ENCODE measurements around the gene MED12L. TPM values are rescaled to one million over a fixed set of nuclear protein-coding genes. Genes with fewer than 3 reads are reported as not detected.
A peak's percentile ranks its signal among the peaks of the same experiment; 100 is the strongest.

The MED12L gene
- total and polyA plus RNA-seq, 2 donors (not counting 1 experiment from before 2014, with no cell fraction given) = 0.94 to 4.3 TPM

- Histone ChIP-seq H3K4me3 (replicated peaks in 1 of 4; ENCODE audit: control extremely low read depth in 1 of 4, insufficient read depth in 1 of 4, low read depth in 3 of 4, low read length in 4 of 4) (no peak overlapping the region), H3K9me3 (ENCODE audit: control insufficient read depth, insufficient read depth, low read depth, low read length) (no peaks in the 10 kb centered on the region)
- peak; percentile 49 to 76 for DNase-seq (ENCODE audit: low read depth in 2 of 2)
These were observed 197.5 kb downstream of the MED12L start for GRCh38 chr3:151282921-151283320.

GRCh38 chr3:151283387-151283786 lies 197.9 kb downstream of the MED12L start:
- H3K4me1 ChIP-seq (ENCODE audit: control insufficient read depth, extremely low read depth, insufficient read depth, low read length) = peaks cover 4% of the 10 kb centered on the region
- H3K9me3 ChIP-seq (ENCODE audit: control insufficient read depth, insufficient read depth, low read depth, low read length) = no peaks in the 10 kb centered on the region
- H2AFZ ChIP-seq (ENCODE audit: low read length) = no peak overlapping the region
- TF ChIP-seq CTCF (conservative IDR thresholded peaks at IDR 0.05 in 1 of 2, IDR thresholded peaks at IDR 0.05 in 1 of 2; ENCODE audit: low read depth in 1 of 2, low read length in 2 of 2) (no peak), EZH2 (IDR thresholded peaks at IDR 0.05; ENCODE audit: low read length, missing control alignments) (no peak)
- no peak overlapping the region for H3K4me2 ChIP-seq (ENCODE audit: extremely low read depth, insufficient read depth, low read length)
- DNase-seq (ENCODE audit: low read depth in 2 of 2) = no peak
- no peak overlapping the region for H3K4me3 ChIP-seq (replicated peaks in 1 of 4; ENCODE audit: control extremely low read depth in 1 of 4, insufficient read depth in 1 of 4, low read depth in 3 of 4, low read length in 4 of 4)
- no peak overlapping the region for H3K27ac ChIP-seq (ENCODE audit: insufficient read depth, low read length)
- no peaks in the 10 kb centered on the region for H3K27me3 ChIP-seq (ENCODE audit: control insufficient read depth, insufficient read depth, low read length)
- H3K9ac ChIP-seq (ENCODE audit: insufficient read depth, low read length) = no peak overlapping the region
- no peaks in the 10 kb centered on the region for H3K79me2 ChIP-seq (ENCODE audit: control insufficient read depth, insufficient read depth, low read length)
- H3K36me3 ChIP-seq (ENCODE audit: control insufficient read depth, insufficient read depth, low read length) = no peaks in the 10 kb centered on the region
- H4K20me1 ChIP-seq (ENCODE audit: control insufficient read depth, extremely low read depth, insufficient read depth, low read length) = no peaks in the 10 kb centered on the region

More at GRCh38 chr3:151282921-151283320, 197.5 kb downstream of the MED12L start:
- no peak overlapping the region for H3K9ac ChIP-seq (ENCODE audit: insufficient read depth, low read length)
- H3K27ac ChIP-seq (ENCODE audit: insufficient read depth, low read length) = no peak overlapping the region
- peaks cover 4% of the 10 kb centered on the region for H3K4me1 ChIP-seq (ENCODE audit: control insufficient read depth, extremely low read depth, insufficient read depth, low read length)
- no peak overlapping the region for H3K4me2 ChIP-seq (ENCODE audit: extremely low read depth, insufficient read depth, low read length)
- H3K36me3 ChIP-seq (ENCODE audit: control insufficient read depth, insufficient read depth, low read length) = no peaks in the 10 kb centered on the region
- no peaks in the 10 kb centered on the region for H3K27me3 ChIP-seq (ENCODE audit: control insufficient read depth, insufficient read depth, low read length)
- TF ChIP-seq EZH2 (IDR thresholded peaks at IDR 0.05; ENCODE audit: low read length, missing control alignments) (no peak), CTCF (conservative IDR thresholded peaks at IDR 0.05 in 1 of 2, IDR thresholded peaks at IDR 0.05 in 1 of 2; ENCODE audit: low read depth in 1 of 2, low read length in 2 of 2) (peak; percentile 38 to 51)
- no peaks in the 10 kb centered on the region for H4K20me1 ChIP-seq (ENCODE audit: control insufficient read depth, extremely low read depth, insufficient read depth, low read length)
- no peak overlapping the region for H2AFZ ChIP-seq (ENCODE audit: low read length)
- H3K79me2 ChIP-seq (ENCODE audit: control insufficient read depth, insufficient read depth, low read length) = no peaks in the 10 kb centered on the region

GRCh38 chr3:151283907-151284461 lies 198.5 kb downstream of the MED12L start:
- peak overlapping the region; percentile 25 for H3K4me2 ChIP-seq (ENCODE audit: extremely low read depth, insufficient read depth, low read length)
- H3K9ac ChIP-seq (ENCODE audit: insufficient read depth, low read length) = no peak overlapping the region
- no peaks in the 10 kb centered on the region for H4K20me1 ChIP-seq (ENCODE audit: control insufficient read depth, extremely low read depth, insufficient read depth, low read length)
- peak; percentile 70 to 87 for DNase-seq (ENCODE audit: low read depth in 2 of 2)
- H3K4me3 ChIP-seq (replicated peaks in 1 of 4; ENCODE audit: control extremely low read depth in 1 of 4, insufficient read depth in 1 of 4, low read depth in 3 of 4, low read length in 4 of 4) = no peak overlapping the region
- no peaks in the 10 kb centered on the region for H3K79me2 ChIP-seq (ENCODE audit: control insufficient read depth, insufficient read depth, low read length)
- no peaks in the 10 kb centered on the region for H3K27me3 ChIP-seq (ENCODE audit: control insufficient read depth, insufficient read depth, low read length)
- no peaks in the 10 kb centered on the region for H3K36me3 ChIP-seq (ENCODE audit: control insufficient read depth, insufficient read depth, low read length)
- peaks cover 4% of the 10 kb centered on the region for H3K4me1 ChIP-seq (ENCODE audit: control insufficient read depth, extremely low read depth, insufficient read depth, low read length)
- no peaks in the 10 kb centered on the region for H3K9me3 ChIP-seq (ENCODE audit: control insufficient read depth, insufficient read depth, low read depth, low read length)
- peak overlapping the region; percentile 4 for H2AFZ ChIP-seq (ENCODE audit: low read length)
- TF ChIP-seq CTCF (conservative IDR thresholded peaks at IDR 0.05 in 1 of 2, IDR thresholded peaks at IDR 0.05 in 1 of 2; ENCODE audit: low read depth in 1 of 2, low read length in 2 of 2) (no peak), EZH2 (IDR thresholded peaks at IDR 0.05; ENCODE audit: low read length, missing control alignments) (no peak)
- H3K27ac ChIP-seq (ENCODE audit: insufficient read depth, low read length) = no peak overlapping the region

All from fibroblast of lung (primary cell).